Heart right ventricle (tissue), 16 donors: ENCODE results near the gene PLEKHN1. TPM values are rescaled to one million over a fixed set of nuclear protein-coding genes. Genes with fewer than 3 reads are reported as not detected.

Experiments used
- ATAC-seq, 8 donors: fragments of 200-7000 bp; cut with Tn5 transposase; one replicate each; pipeline ENCODE4 v1.9.1; 2020; ENCODE audit warnings: mild to moderate bottlenecking in 8 of 8, moderate library complexity in 8 of 8, moderate number of reproducible peaks in 1 of 8
- DNase-seq, 2 donors: peaks; one replicate each; pipeline ENCODE4 v3.0.0-alpha.2; 2020
- H3K27ac ChIP-seq, 10 donors: fragments of 200-600 bp; sonication (generic) in 2 of 10; one replicate each; pipeline versions ENCODE4 v1.5.0 to v1.8.0; 2020 to 2022; ENCODE audit warnings: mild to moderate bottlenecking in 3 of 10
- H3K27me3 ChIP-seq, 7 donors: fragments of 200-600 bp; one replicate each; pipeline ENCODE4 v1.8.0; 2021 to 2022; ENCODE audit warnings: mild to moderate bottlenecking in 2 of 7
- H3K36me3 ChIP-seq, 9 donors: fragments of 200-600 bp; sonication (generic) in 1 of 9; one replicate each; pipeline versions ENCODE4 v1.5.0 to v1.8.0; 2020 to 2022; ENCODE audit warnings: mild to moderate bottlenecking in 2 of 9
- H3K4me1 ChIP-seq, 9 donors: fragments of 200-600 bp; sonication (generic) in 1 of 9; one replicate each; pipeline versions ENCODE4 v1.5.0 to v1.8.0; 2020 to 2022; ENCODE audit warnings: mild to moderate bottlenecking in 4 of 9
- H3K4me3 ChIP-seq, 10 donors: fragments of 200-600 bp; sonication (generic) in 2 of 10; one replicate each; pipeline versions ENCODE4 v1.5.0 to v1.8.0; 2020 to 2022; ENCODE audit warnings: mild to moderate bottlenecking in 7 of 10, moderate library complexity in 2 of 10
- H3K9me3 ChIP-seq, 11 donors: fragments of 200-600 bp in 10 of 11; sonication (generic) in 2 of 11; one replicate each; pipeline versions ENCODE4 v1.5.0 to v1.8.0; 2013 to 2022; ENCODE audit warnings: mild to moderate bottlenecking in 2 of 11, control low read depth in 1 of 11, moderate library complexity in 1 of 11
- CTCF ChIP-seq, 9 donors: fragments of 200-600 bp; sonication (generic) in 2 of 9; IDR thresholded peaks; one replicate each; pipeline versions ENCODE4 v1.5.0 to v1.8.0; 2021 to 2022; ENCODE audit warnings: antibody characterized with exemption in 9 of 9, mild to moderate bottlenecking in 5 of 9, moderate library complexity in 1 of 9
- WGBS, 2 donors: extraction: QIAGEN DNeasy Blood & Tissue Kit; methylation state at CpG; one replicate each; pipeline ENCODE4 v1.1.7; 2013; ENCODE audit warnings: inconsistent platforms in 1 of 2; 5-methylcytosine and 5-hydroxymethylcytosine counted together
- intact Hi-C, 10 donors: fragments of 100-400 bp; cut with DNase I; formaldehyde crosslinking; loops; one replicate each; pipeline versions ENCODE4 v1.11.1 to v1.14.2; 2022
- polyA plus RNA-seq, 2 donors: library from polyadenylated mRNA; stranded (reverse); fragments of 200-250 nt; gene quantifications; one replicate each; pipeline ENCODE4 v1.2.3, GENCODE V29; 2013
- total RNA-seq, 10 donors: library from RNA; stranded (reverse); fragmentation: NEBNext Ultra II Directional in 3 of 10; extraction: Animal tissue kit (Norgen Biotek cat#: 25700) in 3 of 10; gene quantifications; one replicate each; pipeline versions ENCODE4 v1.2.1 to v1.2.4, GENCODE V29; 2021 to 2023
- donor health status: Arrhythmogenic right ventricular cardiomyopathy.
- donor health status: ischemic (EF 13 %, LVEDD 7.1; RV severe dilation, severe dysfunction).
- donor health status: healthy with polysubstance abuse.
- donor health status: DM: no; HTN: yes; CAD: no.
- donor health status: DM: no; HTN: no; CAD: no.
- donor health status: ischemic (EF 25% LVEDD 6.9; RV normal size, moderate dysfunction).
- donor health status: ischemic (EF 25% LVEDD 5.7; RV mildly dilated, moderate dysfunction).
- donor health status: healthy.
- donor health status: DM: yes; HTN: yes; CAD: no.
- donor health status: Ischemic cardiomyopathy.
- donor health status: ischemic (EF 35%, LVEDD 5.7; RV mildly dilated, moderate dysfunction).
- donor health status: nonischemic (EF 11% LVEDD 7.7; RV severe dilation, severe dysfunction).
- donor health status: DM: yes; HTN: yes; CAD: no.
- donor health status: PGD.
- donor health status: ischemic (EF 29% LVEDD 5.4; RV normal size, mild dysfunction).
- donor health status: nonischemic (EF 23%, LVEDD 6.1; RV moderate dilation, normal function).

PLEKHN1 gene
- total and polyA plus RNA-seq, 12 donors, result 0.13 to 0.37 (median 0.29) TPM; not detected in 8

DNA sequence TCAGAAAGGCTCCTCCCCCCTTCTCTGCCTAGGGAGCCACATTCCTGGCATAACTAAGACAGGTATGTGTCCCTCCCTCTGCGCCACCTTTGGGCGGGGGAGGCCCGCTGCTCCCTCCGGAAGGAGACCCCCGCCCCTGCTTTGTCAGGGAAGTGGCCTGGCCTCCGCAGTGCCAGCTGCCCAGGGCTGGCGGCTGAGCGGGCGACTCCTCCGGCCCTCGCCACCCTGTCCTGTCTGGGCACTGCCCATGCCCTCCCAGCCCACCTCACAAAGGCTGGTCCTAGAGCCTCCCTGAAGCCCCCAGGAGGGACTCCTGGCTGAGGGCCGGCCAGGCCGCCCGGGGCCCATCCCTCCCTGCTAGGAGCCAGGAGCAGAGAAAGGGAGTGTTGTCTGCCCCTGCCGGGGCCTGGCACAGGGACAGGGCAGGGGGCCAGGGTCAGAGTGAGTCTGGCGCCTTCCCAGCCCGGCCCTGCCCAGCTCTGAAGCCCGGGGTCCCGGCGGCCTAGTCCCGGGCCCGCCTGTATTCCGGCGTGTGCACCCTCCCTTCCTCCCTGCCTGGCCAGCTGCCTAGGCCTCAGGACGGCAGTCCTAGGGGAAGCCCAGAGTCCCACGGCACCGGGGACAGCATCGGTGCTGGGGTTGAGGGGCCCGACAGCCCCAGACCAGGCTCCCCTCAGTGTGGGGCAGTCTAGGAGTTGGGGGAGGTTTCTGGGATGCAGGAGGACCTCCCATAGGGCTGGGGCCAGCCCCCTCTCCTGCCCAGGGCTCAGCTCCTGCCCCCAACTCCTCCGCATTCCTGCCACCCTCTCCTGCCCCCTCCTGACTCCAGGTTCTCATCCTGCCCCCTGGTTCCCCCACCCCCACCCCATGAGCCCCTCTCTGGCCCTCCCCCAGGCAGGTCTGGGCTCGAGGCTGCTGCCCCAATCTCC lies 58.8 kb downstream of the PLEKHN1 start:
- H3K9me3 ChIP-seq, result no peaks in the 10 kb centered on the region
- peaks cover 0 to 9% (median 0%) of the 10 kb centered on the region in 9 donors for H3K36me3 ChIP-seq
- no peak for TF ChIP-seq CTCF (IDR thresholded peaks at IDR 0.05)
- DNase-seq (no peak), ATAC-seq (peak in 7 of 8 donors; percentile 3 to 61 (median 45))
- intact Hi-C loops, result loop anchor here in 2 of 10 donors (5.0 to 10.0 kb wide), 2 partner anchors 33 to 270 kb away; no protein-coding TSS in a partner anchor
- H3K27ac ChIP-seq, result peak overlapping the region in 6 of 10 donors; percentile 37 to 49 (median 42)
- peaks cover 21 to 68% (median 36%) of the 10 kb centered on the region in 9 donors for H3K4me1 ChIP-seq
- peaks cover 0 to 38% (median 0%) of the 10 kb centered on the region in 7 donors for H3K27me3 ChIP-seq
- WGBS, 2 donors, result 46 to 54% methylated on average over 24 to 31 of the region's 31 CpGs
- H3K4me3 ChIP-seq, result peak overlapping the region in 6 of 10 donors; percentile 5 to 29 (median 20)

Other genes with a start within 250 kb of the PLEKHN1 start
- 1 to 10 TPM in 8 of 10 donors, under 1 TPM in 2; 0.87 to 2.2 (median 1.2) TPM for gene SAMD11, start 42.6 kb upstream of the PLEKHN1 start, total RNA-seq
- 1 to 10 TPM; 1.5 to 2.4 TPM for gene SAMD11, start 42.6 kb upstream of the PLEKHN1 start, polyA plus RNA-seq
- 10 to 100 TPM; 38.3 to 52.5 (median 42.6) TPM for gene NOC2L, start 7.2 kb upstream of the PLEKHN1 start, total RNA-seq
- 10 to 100 TPM; 62.5 to 64.8 TPM for gene NOC2L, start 7.2 kb upstream of the PLEKHN1 start, polyA plus RNA-seq
- gene KLHL17, start 5.9 kb upstream of the PLEKHN1 start, total RNA-seq, result 1 to 10 TPM; 1.3 to 6.6 (median 3.2) TPM
- 10 to 100 TPM in 1 of 2 donors, 1 to 10 TPM in 1; 7.7 to 10.2 TPM for gene KLHL17, start 5.9 kb upstream of the PLEKHN1 start, polyA plus RNA-seq
- gene PERM1, start 15.6 kb downstream of the PLEKHN1 start, total RNA-seq, result 100 to 1,000 TPM in 8 of 10 donors, 10 to 100 TPM in 2; 66.2 to 238 (median 122) TPM
- 100 to 1,000 TPM in 1 of 2 donors, 10 to 100 TPM in 1; 55.1 to 513 TPM for gene PERM1, start 15.6 kb downstream of the PLEKHN1 start, polyA plus RNA-seq
- 10 to 100 TPM; 28.5 to 78.1 (median 41.6) TPM for gene HES4, start 33.6 kb downstream of the PLEKHN1 start, total RNA-seq
- 10 to 100 TPM; 49.2 to 49.8 TPM for gene HES4, start 33.6 kb downstream of the PLEKHN1 start, polyA plus RNA-seq
- 100 to 1,000 TPM in 1 of 10 donors, 10 to 100 TPM in 8, 1 to 10 TPM in 1; 9.8 to 169 (median 20.9) TPM for gene ISG15, start 47.0 kb downstream of the PLEKHN1 start, total RNA-seq
- gene ISG15, start 47.0 kb downstream of the PLEKHN1 start, polyA plus RNA-seq, result 100 to 1,000 TPM in 1 of 2 donors, 10 to 100 TPM in 1; 51.7 to 186 TPM
- 10 to 100 TPM; 12.7 to 33.9 (median 18.3) TPM for gene AGRN, start 53.6 kb downstream of the PLEKHN1 start, total RNA-seq
- 10 to 100 TPM; 11.5 to 30.7 TPM for gene AGRN, start 53.6 kb downstream of the PLEKHN1 start, polyA plus RNA-seq
- not detected for gene RNF223, start 107.8 kb downstream of the PLEKHN1 start, total RNA-seq
- gene RNF223, start 107.8 kb downstream of the PLEKHN1 start, polyA plus RNA-seq, result not detected
- gene C1orf159, start 149.6 kb downstream of the PLEKHN1 start, total RNA-seq, result 1 to 10 TPM; 2.9 to 6.0 (median 3.5) TPM
- gene C1orf159, start 149.6 kb downstream of the PLEKHN1 start, polyA plus RNA-seq, result 10 to 100 TPM in 1 of 2 donors, 1 to 10 TPM in 1; 7.1 to 14.0 TPM
- gene TTLL10, start 207.4 kb downstream of the PLEKHN1 start, total RNA-seq, result under 1 TPM in 7 of 10 donors, not detected in 3; 0.11 to 0.53 (median 0.26) TPM
- under 1 TPM; 0.09 to 0.29 TPM for gene TTLL10, start 207.4 kb downstream of the PLEKHN1 start, polyA plus RNA-seq
- 1 to 10 TPM in 1 of 10 donors, under 1 TPM in 2, not detected in 7; 0.28 to 1.7 (median 0.49) TPM for gene TNFRSF18, start 240.1 kb downstream of the PLEKHN1 start, total RNA-seq
- gene TNFRSF18, start 240.1 kb downstream of the PLEKHN1 start, polyA plus RNA-seq, result under 1 TPM in 1 of 2 donors, not detected in 1; 0.26 TPM
- 10 to 100 TPM in 1 of 10 donors, 1 to 10 TPM in 7, under 1 TPM in 2; 0.52 to 24.8 (median 5.0) TPM for gene TNFRSF4, start 247.7 kb downstream of the PLEKHN1 start, total RNA-seq
- gene TNFRSF4, start 247.7 kb downstream of the PLEKHN1 start, polyA plus RNA-seq, result 1 to 10 TPM; 3.8 to 9.8 TPM